Lower leg skin (tissue), 3 donors: ENCODE data around the gene POLR3A.

ENCODE experiments used
- CTCF ChIP-seq, 3 donors: fragments of 450-650 bp; IDR thresholded peaks; one replicate each; pipeline ENCODE4 v1.5.1; 2016; ENCODE audit warnings: antibody characterized with exemption in 3 of 3, mild to moderate bottlenecking in 3 of 3, moderate library complexity in 2 of 3
- POLR2A ChIP-seq, 2 donors: fragments of 450-650 bp; IDR thresholded peaks; one replicate each; pipeline ENCODE4 v1.6.1; 2016 to 2017; ENCODE audit warnings: antibody characterized with exemption in 2 of 2, mild to moderate bottlenecking in 1 of 2, moderate library complexity in 1 of 2

GRCh38 chr10:78029269-78030226 is at the start of gene POLR3A:
- no peak for TF ChIP-seq POLR2A (IDR thresholded peaks at IDR 0.05)
- peak in 1 of 3 donors; percentile 69 for TF ChIP-seq CTCF (IDR thresholded peaks at IDR 0.05)
